ENCODE measurements around the gene MFAP4.

- TF ChIP-seq HOXC10 (CRISPR knock-in tag; IDR thresholded peaks at IDR 0.05), result no peak
- TF ChIP-seq ZNF121 (tag by site-specific recombination; IDR thresholded peaks at IDR 0.05), result no peak
These were observed 25.7 kb downstream of the MFAP4 start for GRCh38 chr17:19361326-19361725.
